Erythroblast (primary cell): ENCODE measurements around the gene KCMF1.

Experiments used
- GATA1 ChIP-seq: IDR thresholded peaks from 2 replicates; pipeline ENCODE4 v1.6.1; 2011; ENCODE audit warnings: low read depth, mild to moderate bottlenecking, control low read depth, low read length, moderate library complexity
- POLR2A ChIP-seq: IDR thresholded peaks from 2 replicates; pipeline ENCODE4 v1.6.1; 2011; ENCODE audit warnings: mild to moderate bottlenecking, low read length

GRCh38 chr2:84931384-84931821 lies 39.6 kb upstream of the KCMF1 start:
- TF ChIP-seq POLR2A: no peak
- no peak for TF ChIP-seq GATA1
